Left cardiac atrium (tissue), 4 donors: ENCODE data around the gene ATXN2L. TPM values are rescaled to one million over a fixed set of nuclear protein-coding genes. Genes with fewer than 3 reads are reported as not detected.
"Not testable (repeated sequence)": the region's sequence is repeated elsewhere in the genome, so short reads cannot be mapped to it uniquely, and the experiment has no call there.

ENCODE experiments used
- ATAC-seq, 2 donors: fragments of 200-7000 bp; cut with Tn5 transposase; one replicate each; pipeline ENCODE4 v1.9.1; 2020; ENCODE audit warnings: mild to moderate bottlenecking in 2 of 2, moderate library complexity in 2 of 2
- DNase-seq: peaks from one replicate; pipeline ENCODE4 v3.0.0-alpha.2; 2020
- intact Hi-C, 2 donors: fragments of 100-400 bp; cut with DNase I; formaldehyde crosslinking; loops; one replicate each; pipeline versions ENCODE4 v1.14.1 to v1.15.1; 2022 to 2023
- microRNA-seq, 2 donors: library from miRNA; unstranded; fragments of <30 nt; microRNA quantifications; one replicate each; pipeline ENCODE4 v1.2.0, GENCODE V29; 2020
- total RNA-seq, 2 donors: library from RNA; stranded (reverse); fragmentation: NEBNext Ultra II Directional; extraction: Animal tissue kit (Norgen Biotek cat#: 25700); gene quantifications; one replicate each; pipeline ENCODE4 v1.2.1, GENCODE V29; 2021
- donor health status: DM: no; HTN: yes; CAD: no.
- donor health status: DM: no; HTN: yes; CAD: no; lungs with severe emphysema.
- donor health status: DM: yes; HTN: yes; CAD: no.
- donor health status: Dilated cardiomyopathy.

Gene ATXN2L
- total RNA-seq, 2 donors from 2014 or later = 52.5 to 66.2 TPM

GRCh38 chr16:28879841-28880588, 57.2 kb downstream of the ATXN2L start:
- ATAC-seq = peak; percentile 96 to 98
- DNase-seq = peak; percentile 92
- intact Hi-C loops = no loop called here

GRCh38 chr16:28880589-28880915, 57.8 kb downstream of the ATXN2L start:
- ATAC-seq = no peak
- intact Hi-C loops = no loop called here

GRCh38 chr16:28880955-28881354, 58.2 kb downstream of the ATXN2L start:
- intact Hi-C loops = no loop called here
- no peak for ATAC-seq
- DNase-seq = no peak

More at GRCh38 chr16:28880589-28880915, 57.8 kb downstream of the ATXN2L start:
- no peak for DNase-seq

GRCh38 chr16:28881565-28881964, 58.8 kb downstream of the ATXN2L start:
- intact Hi-C loops, ATAC-seq, DNase-seq: not testable (repeated sequence)

GRCh38 chr16:28882551-28883160, 59.9 kb downstream of the ATXN2L start:
- no peak for ATAC-seq
- DNase-seq = no peak
- intact Hi-C loops = no loop called here

GRCh38 chr16:28883221-28883996, 60.6 kb downstream of the ATXN2L start:
- ATAC-seq = no peak
- intact Hi-C loops = no loop called here
- no peak for DNase-seq

- no peak for DNase-seq
- ATAC-seq = no peak
- intact Hi-C loops = no loop called here
Observed at GRCh38 chr16:28884045-28884444, 61.2 kb downstream of the ATXN2L start.

Small RNA genes lying within 50 kb of the gene (microRNA-seq; reads per million reads assigned to microRNA genes)
- gene MIR4721 = 0 reads per million in 2 donors

Other genes starting within 250 kb of the ATXN2L start
- 1 to 10 TPM; 1.3 to 2.1 TPM for gene SULT1A2, start 225.9 kb upstream of the ATXN2L start, total RNA-seq
- 10 to 100 TPM; 15.4 to 23.1 TPM for gene SULT1A1, start 213.0 kb upstream of the ATXN2L start, total RNA-seq
- under 1 TPM; 0.27 to 0.73 TPM for gene NPIPB8, start 184.9 kb upstream of the ATXN2L start, total RNA-seq
- 100 to 1,000 TPM; 398 to 532 TPM for gene EIF3C, start 111.5 kb upstream of the ATXN2L start, total RNA-seq
- under 1 TPM in 1 of 2 donors, not detected in 1; 0.35 TPM for gene NPIPB9, start 71.2 kb upstream of the ATXN2L start, total RNA-seq
- gene TUFM, start 23.3 kb downstream of the ATXN2L start, total RNA-seq = 100 to 1,000 TPM; 167 to 183 TPM
- gene SH2B1, start 40.8 kb downstream of the ATXN2L start, total RNA-seq = 10 to 100 TPM; 37.4 to 39.0 TPM
- gene ATP2A1, start 55.5 kb downstream of the ATXN2L start, total RNA-seq = under 1 TPM; 0.27 to 0.37 TPM
- gene RABEP2, start 102.2 kb downstream of the ATXN2L start, total RNA-seq = 10 to 100 TPM; 14.7 to 21.0 TPM
- under 1 TPM in 1 of 2 donors, not detected in 1; 0.12 TPM for gene CD19, start 109.0 kb downstream of the ATXN2L start, total RNA-seq
- 10 to 100 TPM; 15.0 to 18.3 TPM for gene NFATC2IP, start 127.9 kb downstream of the ATXN2L start, total RNA-seq
- gene SPNS1, start 151.8 kb downstream of the ATXN2L start, total RNA-seq = 10 to 100 TPM; 19.6 to 21.4 TPM
- 1 to 10 TPM; 2.0 to 2.4 TPM for gene LAT, start 162.1 kb downstream of the ATXN2L start, total RNA-seq